ENCODE results near the gene METTL25.
A peak's percentile ranks its signal among the peaks of the same experiment; 100 is the strongest.

The METTL25 gene

DNA sequence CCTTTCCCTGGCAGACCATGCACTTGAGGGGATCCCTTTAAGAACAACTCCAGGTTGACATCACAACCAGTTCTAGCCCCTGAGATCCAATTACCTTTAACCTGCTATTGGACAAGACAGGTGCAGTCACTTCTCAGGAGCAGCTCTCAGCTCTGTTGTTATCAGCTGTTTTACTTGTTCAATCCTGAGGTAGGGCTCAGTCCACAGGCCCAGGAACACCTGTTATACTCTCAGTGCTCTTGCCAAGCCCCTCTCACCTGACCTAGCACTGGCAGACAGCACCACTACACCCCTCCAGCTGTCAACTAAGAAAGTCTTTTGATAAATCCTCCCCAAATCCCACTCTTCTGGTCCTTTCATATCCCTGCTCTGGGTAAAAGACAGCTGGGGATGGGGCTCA is 164.4 kb downstream of the METTL25 start:
- no peaks in the 10 kb centered on the region for H3K36me3 ChIP-seq
- H3K4me3 ChIP-seq = no peak overlapping the region
- no peaks in the 10 kb centered on the region for H3K4me1 ChIP-seq
- intact Hi-C loops (cut with DNase I; ENCODE audit: low total_unique reads) = no loop called here
- peaks cover 0 to 5% of the 10 kb centered on the region in 2 donors for H3K27me3 ChIP-seq
- H3K9me3 ChIP-seq = no peaks in the 10 kb centered on the region
- no peak overlapping the region for H3K27ac ChIP-seq
- TF ChIP-seq, protein P1, sequence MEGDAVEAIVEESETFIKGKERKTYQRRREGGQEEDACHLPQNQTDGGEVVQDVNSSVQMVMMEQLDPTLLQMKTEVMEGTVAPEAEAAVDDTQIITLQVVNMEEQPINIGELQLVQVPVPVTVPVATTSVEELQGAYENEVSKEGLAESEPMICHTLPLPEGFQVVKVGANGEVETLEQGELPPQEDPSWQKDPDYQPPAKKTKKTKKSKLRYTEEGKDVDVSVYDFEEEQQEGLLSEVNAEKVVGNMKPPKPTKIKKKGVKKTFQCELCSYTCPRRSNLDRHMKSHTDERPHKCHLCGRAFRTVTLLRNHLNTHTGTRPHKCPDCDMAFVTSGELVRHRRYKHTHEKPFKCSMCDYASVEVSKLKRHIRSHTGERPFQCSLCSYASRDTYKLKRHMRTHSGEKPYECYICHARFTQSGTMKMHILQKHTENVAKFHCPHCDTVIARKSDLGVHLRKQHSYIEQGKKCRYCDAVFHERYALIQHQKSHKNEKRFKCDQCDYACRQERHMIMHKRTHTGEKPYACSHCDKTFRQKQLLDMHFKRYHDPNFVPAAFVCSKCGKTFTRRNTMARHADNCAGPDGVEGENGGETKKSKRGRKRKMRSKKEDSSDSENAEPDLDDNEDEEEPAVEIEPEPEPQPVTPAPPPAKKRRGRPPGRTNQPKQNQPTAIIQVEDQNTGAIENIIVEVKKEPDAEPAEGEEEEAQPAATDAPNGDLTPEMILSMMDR (IDR thresholded peaks at IDR 0.05) = no peak
- no peak for DNase-seq

DNA sequence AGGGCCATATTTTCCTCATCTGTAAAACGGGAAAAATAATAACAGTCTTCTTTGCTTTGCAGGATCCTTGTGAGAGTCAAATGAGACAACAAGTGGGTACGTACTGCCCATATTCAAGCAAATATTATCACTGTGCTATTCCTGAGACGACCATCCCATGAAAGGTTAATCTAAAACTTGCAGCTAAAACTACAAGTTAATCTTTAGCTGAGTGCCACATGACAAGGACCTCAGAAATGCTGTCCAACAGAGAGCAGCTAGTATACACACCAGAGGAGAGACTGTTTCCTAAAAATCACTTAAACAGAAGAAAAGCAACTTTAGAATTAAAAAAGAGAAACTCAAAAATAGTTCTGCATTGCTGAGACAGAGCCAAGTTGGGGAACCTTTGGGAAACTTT is 165.7 kb downstream of the METTL25 start:
- H3K4me1 ChIP-seq = no peaks in the 10 kb centered on the region
- H3K9me3 ChIP-seq = no peaks in the 10 kb centered on the region
- intact Hi-C loops (cut with DNase I; ENCODE audit: low total_unique reads) = no loop called here
- no peak overlapping the region for H3K27ac ChIP-seq
- TF ChIP-seq, protein P1 (IDR thresholded peaks at IDR 0.05) = no peak
- H3K27me3 ChIP-seq = peaks cover 0 to 5% of the 10 kb centered on the region in 2 donors
- H3K36me3 ChIP-seq = no peaks in the 10 kb centered on the region
- DNase-seq = no peak
- H3K4me3 ChIP-seq = no peak overlapping the region

DNA sequence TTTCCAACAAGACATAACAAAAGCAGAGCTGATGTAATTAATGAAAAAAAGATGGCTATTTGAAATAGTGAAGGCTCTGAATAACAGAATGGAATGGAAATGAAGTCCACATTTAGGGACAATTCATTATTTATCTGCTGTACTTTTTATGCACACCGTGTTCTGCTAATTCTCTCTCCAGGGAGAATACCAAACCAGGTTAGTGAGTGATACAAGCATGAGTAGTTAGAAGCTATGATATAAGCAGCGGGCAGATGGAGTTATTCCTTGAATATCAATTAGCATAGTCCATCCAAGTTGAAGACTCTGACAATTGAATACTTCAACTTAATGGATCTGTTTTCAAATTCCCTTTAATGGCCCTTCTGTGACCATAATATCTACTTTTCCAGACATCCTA is 166.3 kb downstream of the METTL25 start:
- no peaks in the 10 kb centered on the region for H3K9me3 ChIP-seq
- intact Hi-C loops (cut with DNase I; ENCODE audit: low total_unique reads) = no loop called here
- DNase-seq = no peak
- H3K27me3 ChIP-seq = peaks cover 0 to 5% of the 10 kb centered on the region in 2 donors
- TF ChIP-seq, protein P1 (IDR thresholded peaks at IDR 0.05) = no peak
- H3K4me1 ChIP-seq = no peaks in the 10 kb centered on the region
- no peak overlapping the region for H3K4me3 ChIP-seq
- no peaks in the 10 kb centered on the region for H3K36me3 ChIP-seq
- no peak overlapping the region for H3K27ac ChIP-seq

DNA sequence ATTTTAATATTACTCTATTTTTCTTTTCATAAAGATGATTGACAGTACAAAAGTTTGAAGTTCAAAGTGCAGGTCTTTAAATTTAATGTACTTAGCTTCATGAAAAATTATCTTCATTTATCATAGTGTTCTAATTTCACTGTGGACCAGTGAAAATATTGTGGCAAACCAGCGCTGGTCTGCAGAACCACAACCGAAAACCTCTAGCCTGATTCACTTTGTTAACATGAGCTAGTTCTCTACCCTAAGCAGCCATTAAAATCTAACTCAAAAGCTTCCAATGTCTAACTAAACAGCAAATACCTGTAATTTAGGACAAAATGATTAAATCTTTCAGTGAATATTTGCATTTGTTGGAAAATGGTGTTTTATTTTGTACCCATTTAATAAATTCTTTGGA is 167.3 kb downstream of the METTL25 start:
- H3K4me3 ChIP-seq = no peak overlapping the region
- DNase-seq = no peak
- H3K27ac ChIP-seq = no peak overlapping the region
- intact Hi-C loops (cut with DNase I; ENCODE audit: low total_unique reads) = no loop called here
- H3K9me3 ChIP-seq = no peaks in the 10 kb centered on the region
- peaks cover 0 to 5% of the 10 kb centered on the region in 2 donors for H3K27me3 ChIP-seq
- H3K4me1 ChIP-seq = no peaks in the 10 kb centered on the region
- TF ChIP-seq, protein P1 (IDR thresholded peaks at IDR 0.05) = no peak
- no peaks in the 10 kb centered on the region for H3K36me3 ChIP-seq

DNA sequence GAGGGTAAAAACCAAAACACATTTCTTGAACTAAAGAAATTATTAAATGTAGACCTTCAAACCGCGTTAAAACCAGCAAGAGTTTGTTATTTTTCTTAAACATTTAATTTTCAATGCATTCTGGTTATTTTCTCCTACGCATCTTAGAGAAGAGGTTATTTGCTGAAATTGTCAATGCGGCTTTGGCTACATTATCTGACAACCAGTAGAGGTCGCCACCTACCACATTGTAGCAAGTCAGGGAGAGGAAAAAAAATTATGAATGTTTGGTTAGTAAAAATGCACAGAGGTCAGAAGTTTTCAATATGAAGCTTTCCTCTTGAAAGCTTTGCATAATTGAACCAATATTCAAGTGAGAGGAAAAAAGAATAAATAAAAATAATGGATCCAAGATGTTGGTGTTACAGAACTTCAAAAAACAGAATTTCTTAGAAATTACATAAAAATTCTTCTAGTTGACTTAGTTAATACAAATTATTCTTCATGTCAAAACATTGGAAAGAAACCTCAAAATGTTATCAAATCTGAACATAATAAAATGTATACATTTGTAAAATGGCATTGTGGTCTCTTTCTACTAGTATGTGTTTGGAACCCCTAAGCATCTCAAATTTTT is 168.9 kb downstream of the METTL25 start:
- Histone ChIP-seq H3K27me3 (peaks cover 0 to 5% of the 10 kb centered on the region in 2 donors), H3K9me3 (no peaks in the 10 kb centered on the region), H3K36me3 (no peaks in the 10 kb centered on the region), H3K4me3 (no peak overlapping the region), H3K4me1 (no peaks in the 10 kb centered on the region), H3K27ac (no peak overlapping the region)
- TF ChIP-seq, protein P1 (IDR thresholded peaks at IDR 0.05) = peak; percentile 38 to 61
- intact Hi-C loops (cut with DNase I; ENCODE audit: low total_unique reads) = no loop called here
- no peak for DNase-seq

Measured in tibial artery (tissue), 4 donors.